ENCODE results near the gene PGAM2.

DNA sequence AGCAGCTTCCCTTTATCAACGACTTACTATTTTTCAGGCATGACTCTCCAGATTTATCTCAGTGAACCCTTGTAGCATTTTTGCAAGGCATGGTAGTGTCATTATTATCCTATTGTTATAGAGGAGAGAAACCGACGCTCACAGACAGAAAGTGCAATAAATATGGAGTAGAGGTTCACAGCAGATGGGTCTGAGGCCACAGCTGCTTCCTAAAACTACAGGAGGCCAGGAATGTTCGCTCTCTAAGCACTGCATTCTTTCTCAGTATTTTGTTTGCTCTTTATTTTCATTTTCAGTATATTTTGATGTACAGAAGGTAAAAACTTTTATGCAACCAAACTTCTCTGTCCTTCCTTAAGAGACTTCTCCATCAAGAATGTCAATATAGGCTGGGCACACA lies 34.3 kb upstream of the PGAM2 start:
- TF ChIP-seq, protein P1, sequence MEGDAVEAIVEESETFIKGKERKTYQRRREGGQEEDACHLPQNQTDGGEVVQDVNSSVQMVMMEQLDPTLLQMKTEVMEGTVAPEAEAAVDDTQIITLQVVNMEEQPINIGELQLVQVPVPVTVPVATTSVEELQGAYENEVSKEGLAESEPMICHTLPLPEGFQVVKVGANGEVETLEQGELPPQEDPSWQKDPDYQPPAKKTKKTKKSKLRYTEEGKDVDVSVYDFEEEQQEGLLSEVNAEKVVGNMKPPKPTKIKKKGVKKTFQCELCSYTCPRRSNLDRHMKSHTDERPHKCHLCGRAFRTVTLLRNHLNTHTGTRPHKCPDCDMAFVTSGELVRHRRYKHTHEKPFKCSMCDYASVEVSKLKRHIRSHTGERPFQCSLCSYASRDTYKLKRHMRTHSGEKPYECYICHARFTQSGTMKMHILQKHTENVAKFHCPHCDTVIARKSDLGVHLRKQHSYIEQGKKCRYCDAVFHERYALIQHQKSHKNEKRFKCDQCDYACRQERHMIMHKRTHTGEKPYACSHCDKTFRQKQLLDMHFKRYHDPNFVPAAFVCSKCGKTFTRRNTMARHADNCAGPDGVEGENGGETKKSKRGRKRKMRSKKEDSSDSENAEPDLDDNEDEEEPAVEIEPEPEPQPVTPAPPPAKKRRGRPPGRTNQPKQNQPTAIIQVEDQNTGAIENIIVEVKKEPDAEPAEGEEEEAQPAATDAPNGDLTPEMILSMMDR (IDR thresholded peaks at IDR 0.05; ENCODE audit: poor library complexity) = no peak
- no peak for TF ChIP-seq EZH2 (IDR thresholded peaks at IDR 0.05; ENCODE audit: borderline replicate concordance)

Measured in hepatocyte (in vitro differentiated cells).